ENCODE measurements around the gene MAML1.
A peak's percentile ranks its signal among the peaks of the same experiment; 100 is the strongest.

The MAML1 gene

GRCh38 chr5:179802207-179802883 is 69.7 kb downstream of the MAML1 start:
- FAIRE-seq (no peak), DNase-seq (ENCODE audit: extremely low spot score, insufficient read length, low read depth) (no peak)

DNA sequence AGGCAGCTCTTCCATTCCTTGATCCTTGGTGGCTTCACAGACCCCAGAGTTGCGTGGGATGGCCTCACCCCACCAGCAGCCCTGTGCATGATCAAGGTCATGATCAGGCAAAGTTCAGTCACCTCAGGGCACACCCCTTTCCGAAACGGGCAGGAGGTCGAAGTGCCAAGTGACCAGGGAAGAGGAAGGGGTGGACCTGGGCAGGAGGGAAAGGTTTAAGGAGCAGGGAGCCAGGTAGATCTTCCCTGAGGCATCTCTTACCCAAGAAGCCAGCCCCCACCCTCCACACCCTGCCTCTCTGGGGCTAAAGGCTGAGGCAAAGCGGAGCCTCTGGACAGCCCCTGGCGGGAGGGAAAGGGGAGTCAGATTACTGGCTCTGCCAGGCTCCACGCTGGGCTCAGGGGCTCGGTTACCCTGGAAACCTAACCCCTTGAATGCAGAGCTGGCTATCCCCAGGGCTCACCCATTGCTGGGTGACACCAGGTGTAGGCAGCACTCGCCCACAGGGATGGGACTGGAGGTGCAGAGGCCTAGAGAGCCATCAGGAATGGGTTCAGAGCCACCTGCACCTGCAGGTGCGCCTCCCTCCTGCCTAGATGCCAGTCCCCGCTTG is 70.4 kb downstream of the MAML1 start:
- FAIRE-seq (no peak), DNase-seq (ENCODE audit: extremely low spot score, insufficient read length, low read depth) (no peak)

GRCh38 chr5:179803651-179804554 is 71.3 kb downstream of the MAML1 start:
- no peak for DNase-seq (ENCODE audit: extremely low spot score, insufficient read length, low read depth)
- no peak for FAIRE-seq

GRCh38 chr5:179804555-179804947 is 71.9 kb downstream of the MAML1 start:
- FAIRE-seq (no peak), DNase-seq (ENCODE audit: extremely low spot score, insufficient read length, low read depth) (no peak)

GRCh38 chr5:179805070-179805528 is 72.5 kb downstream of the MAML1 start:
- FAIRE-seq: no peak
- no peak for DNase-seq (ENCODE audit: extremely low spot score, insufficient read length, low read depth)

DNA sequence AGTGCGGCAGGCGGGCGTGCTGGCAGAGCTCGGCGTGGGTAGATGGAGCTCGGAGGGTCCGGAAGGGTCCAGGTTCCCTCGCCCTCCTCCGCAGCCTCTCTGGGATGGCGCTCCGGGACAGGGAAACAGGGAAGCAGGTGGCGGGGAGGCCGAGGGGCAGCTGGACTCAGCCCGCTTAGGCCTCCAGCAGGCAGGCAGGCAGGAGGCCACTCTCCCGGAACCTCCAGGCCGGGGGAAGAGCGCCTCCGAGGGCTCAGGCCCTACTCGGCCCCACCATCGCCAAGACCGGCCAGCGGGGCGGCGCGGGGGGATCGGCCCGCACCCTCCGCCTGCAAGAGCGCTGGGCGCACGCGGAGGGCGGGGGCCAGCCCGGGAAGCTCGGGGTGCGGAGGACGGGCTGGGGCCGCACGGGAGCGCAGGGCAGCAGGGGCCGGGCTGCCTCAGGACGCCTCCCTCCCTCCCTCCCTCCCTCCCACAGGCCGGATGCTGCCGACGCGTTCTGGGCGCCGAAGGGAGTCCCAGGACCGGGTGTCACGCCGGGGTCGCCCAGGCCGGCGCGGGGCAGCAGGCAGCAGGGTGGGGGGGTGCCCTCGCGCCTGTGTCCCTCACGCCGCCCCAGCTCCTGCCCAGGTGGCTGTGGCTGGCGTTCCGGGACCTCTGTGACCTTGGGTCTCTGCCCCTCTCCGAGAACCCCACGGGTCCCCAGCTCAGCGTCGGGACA is 73.1 kb downstream of the MAML1 start:
- FAIRE-seq: peak; percentile 56
- peak; percentile 57 for DNase-seq (ENCODE audit: extremely low spot score, insufficient read length, low read depth)

DNA sequence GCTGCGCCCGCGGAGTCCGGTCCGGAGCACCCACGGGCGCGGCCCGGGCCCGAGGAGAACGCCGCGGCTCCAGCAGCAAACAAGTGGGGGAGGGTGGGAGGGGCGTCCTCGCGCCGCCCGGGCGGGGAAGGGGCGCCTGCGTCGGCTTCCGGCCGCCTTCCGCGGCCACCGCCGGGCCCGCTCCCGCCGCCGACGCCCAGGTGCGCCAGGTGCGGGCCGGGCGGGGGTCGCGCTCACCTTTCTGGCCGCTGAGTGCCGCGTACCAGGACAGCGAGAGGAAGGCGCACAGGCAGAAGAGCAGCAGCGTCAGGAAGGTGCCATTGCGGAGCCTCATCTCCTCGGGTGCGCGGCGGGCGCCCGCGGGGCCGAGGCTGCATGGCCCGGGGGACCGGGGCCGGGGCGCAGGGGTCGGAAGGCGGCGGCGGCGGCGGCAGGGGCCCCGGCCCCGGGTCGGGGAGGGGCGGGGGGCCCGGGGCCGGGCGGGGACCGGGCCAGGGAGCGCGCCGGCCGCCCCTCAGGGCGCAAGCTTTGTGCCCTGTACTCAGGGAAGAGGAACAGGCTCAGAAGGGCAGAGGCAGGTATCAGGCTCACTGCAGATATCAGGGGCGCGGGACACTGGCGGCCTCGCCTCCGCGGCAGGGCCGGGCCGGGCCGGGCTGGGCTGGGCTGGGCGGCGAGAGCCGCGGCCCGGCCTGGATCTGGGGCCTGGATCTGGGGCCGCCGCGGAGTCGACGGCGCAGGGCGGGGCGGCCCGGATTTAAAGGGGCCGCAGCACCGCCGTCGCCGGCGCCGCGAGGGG is 73.8 kb downstream of the MAML1 start, which contains the start of gene MGAT4B:
MGAT4B (minus strand) TSS at position 617 of the 799 bp plus-strand sequence; CDS start at position 334, 283 bp downstream.
- peak; percentile 71 for DNase-seq (ENCODE audit: extremely low spot score, insufficient read length, low read depth)
- FAIRE-seq: peak; percentile 51

GRCh38 chr5:179812135-179812825 is 79.7 kb downstream of the MAML1 start:
- no peak for FAIRE-seq

GRCh38 chr5:179812997-179813607 is 80.5 kb downstream of the MAML1 start:
- no peak for FAIRE-seq
- no peak for DNase-seq (ENCODE audit: extremely low spot score, insufficient read length, low read depth)

More at GRCh38 chr5:179812135-179812825, 79.7 kb downstream of the MAML1 start:
- DNase-seq (ENCODE audit: extremely low spot score, insufficient read length, low read depth): no peak

- FAIRE-seq: no peak
- DNase-seq (ENCODE audit: extremely low spot score, insufficient read length, low read depth): no peak
Measured at GRCh38 chr5:179814090-179814489, 81.5 kb downstream of the MAML1 start.

DNA sequence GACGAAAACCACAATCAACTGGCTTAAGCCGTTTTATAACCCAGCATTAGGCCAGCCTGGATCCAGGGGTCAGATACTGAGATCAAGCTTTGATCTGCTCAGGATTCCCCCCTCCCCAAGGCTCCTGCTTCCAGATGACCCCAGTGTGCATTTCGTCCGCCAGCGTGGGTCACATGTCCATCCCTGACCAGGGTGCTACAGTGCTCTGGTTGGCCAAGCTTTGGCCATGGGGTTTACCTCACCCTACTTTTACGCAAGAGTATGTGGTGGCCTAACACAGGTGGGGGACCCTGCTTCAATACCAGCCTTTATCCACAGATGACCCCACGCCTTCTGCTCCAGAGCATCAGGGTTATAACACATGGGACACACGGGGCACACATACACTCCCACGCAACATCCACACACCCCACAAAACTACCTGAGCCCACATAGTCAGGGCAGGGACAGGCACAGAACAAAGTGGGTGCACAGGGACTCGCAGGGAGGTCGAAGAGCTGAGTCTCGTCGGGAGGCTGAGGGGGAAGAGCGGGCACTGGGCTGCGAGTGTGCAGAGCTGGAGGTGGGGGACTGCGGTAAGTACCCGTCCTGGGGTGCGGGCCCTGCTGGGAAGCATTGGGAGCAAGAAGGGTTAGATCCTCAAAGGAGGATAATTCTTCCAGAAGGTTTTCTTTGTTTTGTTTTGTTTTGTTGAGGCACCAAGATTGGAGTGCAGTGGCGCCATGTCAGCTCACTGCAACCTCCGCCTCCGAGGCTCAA is 83.0 kb downstream of the MAML1 start:
- FAIRE-seq: no peak
- no peak for DNase-seq (ENCODE audit: extremely low spot score, insufficient read length, low read depth)

DNA sequence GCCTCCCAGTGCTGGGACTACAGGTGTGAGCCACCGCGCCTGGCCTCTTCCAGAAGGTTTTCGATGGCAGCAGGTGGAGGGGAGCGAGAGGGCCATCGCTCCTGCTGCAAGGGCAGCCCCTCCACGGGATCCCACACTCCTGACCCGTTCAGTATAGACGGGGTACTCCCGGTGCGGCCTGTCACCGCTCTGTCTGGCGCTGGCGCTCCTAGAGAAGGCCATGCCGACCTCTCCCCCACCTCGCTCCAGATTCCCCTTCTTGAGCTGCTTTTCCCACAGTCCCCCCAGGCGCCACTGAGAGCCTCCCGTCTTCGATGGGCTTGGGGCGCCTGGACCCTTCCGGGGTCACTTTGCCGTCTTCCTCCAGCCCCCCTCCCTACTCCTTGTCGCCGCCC is 83.8 kb downstream of the MAML1 start:
- DNase-seq (ENCODE audit: extremely low spot score, insufficient read length, low read depth): no peak
- FAIRE-seq: no peak

DNA sequence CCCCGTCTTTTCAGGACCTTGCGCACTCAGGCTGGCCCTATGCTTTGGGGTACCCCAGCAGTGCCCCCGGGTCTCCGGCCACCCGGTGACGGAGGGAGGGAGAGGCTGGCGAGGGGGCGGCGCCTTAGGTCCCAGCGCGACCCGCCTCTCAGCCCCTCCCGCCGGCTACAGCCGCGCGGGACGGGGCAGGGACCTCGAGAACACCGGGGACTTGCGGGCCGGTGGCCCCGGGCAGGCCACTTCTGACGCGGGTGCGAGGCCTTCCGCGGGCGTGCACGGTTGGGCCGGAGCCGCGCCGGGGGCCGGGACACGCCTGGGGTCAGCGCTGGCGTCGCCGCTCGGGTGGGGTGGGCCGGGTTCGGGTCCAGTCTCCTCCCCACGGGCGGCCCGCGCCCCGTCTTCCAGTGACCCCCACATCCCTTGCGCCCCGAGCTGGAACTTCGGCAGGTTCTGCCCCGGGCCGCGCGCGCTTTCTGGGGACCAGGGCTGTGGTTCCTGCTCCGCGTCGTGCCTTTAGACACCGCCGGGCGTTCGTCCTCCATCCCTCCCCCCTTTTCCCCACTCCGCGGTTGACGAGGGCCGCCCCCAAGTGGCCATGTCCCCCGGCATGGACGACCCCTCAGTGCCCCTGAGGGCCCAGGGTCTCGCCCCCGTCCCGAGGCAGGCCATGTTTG is 84.3 kb downstream of the MAML1 start:
- DNase-seq (ENCODE audit: extremely low spot score, insufficient read length, low read depth) (no peak), FAIRE-seq (no peak)

- no peak for FAIRE-seq
Measured at GRCh38 chr5:179817470-179817840, 84.8 kb downstream of the MAML1 start.

DNA sequence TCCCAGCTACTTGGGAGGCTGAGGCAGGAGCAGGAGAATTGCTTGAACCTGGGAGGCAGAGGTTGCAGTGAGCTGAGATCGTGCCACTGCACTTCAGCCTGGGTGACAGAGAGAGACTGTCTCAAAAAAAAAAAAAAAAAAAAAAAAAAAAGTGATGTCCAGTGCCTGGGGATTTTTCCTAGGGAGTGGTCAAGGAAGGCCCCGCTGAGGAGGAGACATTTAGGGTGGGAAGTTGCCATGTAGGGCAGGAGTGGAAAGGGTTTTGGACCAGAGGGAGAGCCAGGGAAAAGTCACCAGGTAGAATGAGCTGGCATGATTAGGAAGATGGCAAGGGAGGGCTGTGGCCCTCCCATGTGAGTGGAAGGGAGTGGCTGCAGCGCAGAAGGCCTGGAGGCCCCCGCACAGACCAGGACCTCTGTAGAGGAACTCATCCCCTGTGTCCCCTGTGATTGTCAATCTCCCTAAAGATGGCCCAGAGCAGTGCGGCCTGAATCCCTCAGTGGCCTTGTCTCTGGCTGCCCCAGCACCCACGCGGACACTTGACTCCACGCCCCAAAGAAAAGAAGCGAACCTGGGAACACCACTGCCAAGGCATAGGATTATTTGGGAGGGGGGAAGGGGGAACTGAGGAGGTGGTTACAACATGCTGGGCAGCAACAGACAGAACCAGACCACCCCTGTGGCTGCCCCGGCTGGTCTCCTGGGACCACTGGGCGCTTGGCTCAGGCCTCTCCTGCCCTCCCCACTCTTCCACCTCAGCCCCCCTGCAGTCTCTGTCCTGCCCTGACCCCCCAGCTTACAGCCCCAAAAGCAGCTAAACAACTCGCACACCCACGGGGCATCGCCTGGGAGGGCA is 85.5 kb downstream of the MAML1 start:
- no peak for DNase-seq (ENCODE audit: extremely low spot score, insufficient read length, low read depth)
- no peak for FAIRE-seq

More at GRCh38 chr5:179817470-179817840, 84.8 kb downstream of the MAML1 start:
- DNase-seq (ENCODE audit: extremely low spot score, insufficient read length, low read depth): no peak

GRCh38 chr5:179818746-179819295 is 86.2 kb downstream of the MAML1 start:
- FAIRE-seq: peak; percentile 98
- peak; percentile 81 for DNase-seq (ENCODE audit: extremely low spot score, insufficient read length, low read depth)
